HG02840 (cell line): ENCODE measurements around the gene C14orf119.

Source experiments
- ATAC-seq: cut with Tn5 transposase; IDR thresholded peaks from one replicate; pipeline ENCODE4 v1.9.1; 2021; ENCODE audit warnings: mild to moderate bottlenecking, moderate library complexity, moderate number of reproducible peaks; ENCODE audit not compliant: unreplicated experiment, low FRiP score

C14orf119 gene

DNA sequence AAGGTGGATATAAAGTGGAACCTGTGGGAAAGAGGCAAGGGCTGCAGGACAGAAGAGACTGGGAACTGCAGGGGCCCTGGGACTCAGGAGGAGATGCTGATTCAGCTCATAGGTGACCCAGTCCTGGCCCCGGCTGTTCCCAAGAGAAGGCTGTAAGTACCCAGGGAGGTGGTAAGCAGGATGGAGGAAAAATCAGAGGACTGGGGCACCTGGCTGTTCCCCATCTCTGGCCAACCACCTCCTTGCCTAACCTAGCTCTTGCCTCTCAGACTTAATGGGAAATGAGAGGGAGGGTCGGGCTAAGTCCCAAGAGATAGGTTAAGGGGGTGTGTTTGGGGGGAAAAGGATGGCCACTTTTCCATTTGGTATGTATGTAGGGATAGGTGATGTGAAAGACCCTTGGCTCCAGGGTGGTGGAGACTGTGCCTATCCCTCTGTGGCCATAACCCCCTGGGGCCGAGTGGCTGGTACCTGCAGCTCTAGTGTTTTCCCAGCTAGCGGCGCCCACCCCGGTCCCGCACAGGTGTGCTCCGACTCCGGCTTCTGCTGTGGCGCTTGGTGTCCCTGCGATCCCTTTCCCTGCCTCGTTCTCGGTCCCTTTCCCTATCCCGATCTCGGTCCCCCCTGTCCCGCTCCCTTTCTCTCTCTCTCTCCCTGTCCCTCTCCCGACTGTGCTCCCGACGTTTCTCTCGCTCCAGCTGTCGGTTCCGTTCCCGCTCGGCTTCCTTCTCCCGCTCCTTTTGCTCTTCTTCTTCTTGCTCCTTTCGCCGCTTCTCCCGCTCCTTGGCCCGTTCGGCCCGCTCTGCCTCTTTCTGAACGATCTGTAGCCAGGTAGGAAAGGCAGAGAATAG, 36.4 kb upstream of the C14orf119 start:
- ATAC-seq, result no peak

DNA sequence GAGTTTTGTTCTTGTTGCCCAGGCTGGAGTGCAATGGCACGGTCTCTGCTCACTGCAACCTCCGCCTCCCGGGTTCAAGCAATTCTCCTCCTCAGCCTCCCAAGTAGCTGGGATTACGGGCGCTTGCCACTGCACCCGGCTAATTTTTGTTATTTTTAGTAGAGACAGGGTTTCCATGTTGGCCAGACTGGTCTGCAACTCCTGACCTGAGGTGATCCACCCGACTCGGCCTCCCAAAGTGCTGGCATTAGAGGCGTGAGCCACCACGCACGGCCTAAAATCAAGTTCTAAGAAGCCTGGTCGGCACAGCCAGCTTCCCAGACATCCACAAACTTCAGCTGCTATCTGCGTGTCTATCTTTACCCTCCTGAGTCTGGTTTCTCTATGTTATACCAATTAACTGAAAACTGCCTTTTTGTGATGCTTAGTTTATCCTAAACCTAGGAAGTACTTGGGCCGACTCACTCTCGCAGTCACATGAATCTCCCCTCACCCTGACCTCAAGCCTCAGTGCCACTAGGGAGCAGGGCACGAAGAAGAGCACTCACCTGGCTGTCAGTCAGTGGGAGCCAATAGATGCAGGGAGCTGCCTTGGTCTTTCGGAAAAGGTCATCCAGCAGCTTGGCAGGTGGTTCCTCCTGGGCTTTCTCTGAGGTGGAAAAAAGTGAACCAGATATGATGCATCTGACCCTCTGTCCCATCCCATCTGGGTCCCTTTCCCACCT, 34.6 kb upstream of the C14orf119 start:
- ATAC-seq, result no peak

GRCh38 chr14:23062002-23062401, 33.3 kb upstream of the C14orf119 start:
- ATAC-seq, result no peak

DNA sequence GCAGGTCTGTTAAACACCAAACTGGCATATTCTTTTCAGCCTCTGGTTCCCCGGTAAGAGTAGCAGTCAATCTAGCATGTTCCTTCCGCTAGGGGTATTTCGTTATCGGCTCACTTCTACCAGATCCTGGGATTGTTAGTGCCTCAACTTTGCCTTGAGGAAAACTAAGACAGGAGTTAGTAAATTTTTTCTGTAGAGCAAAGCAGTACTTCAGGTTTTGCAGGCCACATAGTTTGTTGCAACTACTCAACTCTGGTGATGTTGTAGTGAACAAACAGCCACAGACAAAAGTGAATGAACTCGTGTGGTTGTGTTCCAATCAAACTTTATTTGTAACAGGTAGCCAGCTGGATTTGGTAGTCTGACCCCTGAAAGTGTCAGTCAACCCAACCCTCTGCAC, 31.7 kb upstream of the C14orf119 start:
- no peak for ATAC-seq

DNA sequence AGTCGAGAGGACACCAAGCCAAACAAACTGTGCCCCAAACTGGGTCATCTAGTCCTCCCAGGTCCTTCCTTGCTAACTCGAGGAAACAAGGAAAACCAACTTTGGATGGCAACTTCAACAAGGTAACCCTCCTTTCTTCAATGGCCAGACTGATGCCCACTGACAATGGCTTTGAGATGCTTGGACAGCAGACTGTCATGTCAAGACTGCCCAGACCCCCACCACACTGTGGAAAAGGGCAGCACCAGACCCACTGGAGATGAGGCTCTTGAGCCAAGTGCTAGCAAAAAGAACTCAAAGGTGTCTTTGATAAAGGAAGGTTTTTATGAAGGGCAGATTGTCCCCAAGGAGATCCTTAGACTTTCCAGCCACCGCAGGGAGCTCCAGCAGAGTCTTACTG, 28.9 kb upstream of the C14orf119 start:
- no peak for ATAC-seq

DNA sequence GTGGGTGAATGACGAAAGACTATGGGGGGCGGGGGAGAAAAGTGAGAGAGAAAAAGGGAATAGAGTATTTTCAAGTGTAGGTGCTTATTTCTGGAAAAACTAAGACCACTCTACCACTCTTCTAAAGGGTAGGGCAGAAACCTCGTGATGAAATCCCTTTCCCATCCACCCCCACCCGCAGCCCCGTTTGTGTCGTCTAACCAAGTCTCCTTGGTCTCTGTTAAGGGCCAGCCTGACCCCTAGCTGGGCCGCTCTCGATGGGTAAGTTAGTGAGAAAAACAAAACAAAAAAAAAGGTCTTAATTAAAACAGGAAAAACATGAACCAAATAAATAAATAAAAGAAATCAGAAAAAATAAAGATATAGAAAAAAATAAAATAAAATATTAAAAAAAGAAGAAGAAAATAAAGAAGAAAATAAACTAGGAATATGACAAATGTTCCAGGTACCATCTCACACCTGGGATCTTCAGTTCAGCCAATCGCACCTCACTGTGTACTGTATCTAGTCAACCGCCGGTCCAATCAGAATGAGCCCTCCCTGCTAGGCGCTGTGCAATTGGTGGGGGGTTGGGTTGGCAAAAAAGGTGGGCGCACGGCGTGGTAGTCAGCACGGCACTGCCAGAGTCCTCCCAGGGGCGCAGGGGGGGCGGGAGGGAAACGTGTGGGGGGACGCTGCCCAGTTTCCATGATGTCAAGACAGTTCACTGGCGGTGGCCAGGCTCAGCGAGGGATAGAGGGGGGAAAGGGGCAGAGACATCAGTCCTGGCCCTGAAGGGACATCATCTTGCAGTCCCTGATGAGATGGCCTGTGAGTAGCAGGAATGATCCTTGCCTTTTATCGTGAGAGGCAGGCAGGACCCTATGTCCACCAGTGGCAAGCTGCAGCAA, 28.2 kb upstream of the C14orf119 start:
- ATAC-seq, result no peak

- ATAC-seq, result no peak
These were observed 27.2 kb upstream of the C14orf119 start for GRCh38 chr14:23067847-23068788.

DNA sequence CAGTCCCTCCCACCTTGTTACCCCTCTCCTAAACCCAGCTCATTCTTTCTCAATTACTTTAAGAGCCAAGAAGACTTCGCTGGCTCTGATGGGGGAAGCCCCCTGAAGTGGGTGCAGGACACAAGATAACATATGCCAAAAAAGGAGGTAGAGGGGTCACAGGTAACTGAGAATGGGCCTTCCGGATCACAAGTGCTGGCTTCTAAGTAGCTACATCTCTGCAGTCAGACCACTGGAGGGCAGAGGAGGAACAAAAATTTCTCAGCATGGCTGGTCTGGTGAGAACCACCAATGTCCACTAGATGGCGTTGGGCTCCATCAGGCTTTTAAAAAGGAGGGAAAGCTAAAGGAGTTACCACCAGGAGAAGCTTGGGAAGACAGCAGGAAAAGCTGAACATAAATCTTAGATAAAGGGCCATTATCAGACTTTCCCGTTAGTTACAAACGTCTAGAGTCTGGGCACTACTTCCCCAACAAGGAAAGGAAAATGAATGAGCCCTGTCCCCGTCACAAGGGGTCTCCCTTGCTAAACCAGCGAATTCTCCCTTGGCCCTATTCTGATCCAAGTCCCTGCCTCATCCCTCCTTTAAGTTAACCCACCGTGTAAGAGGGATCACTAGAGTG, 26.4 kb upstream of the C14orf119 start:
- no peak for ATAC-seq

- ATAC-seq, result no peak
These were observed 25.9 kb upstream of the C14orf119 start for GRCh38 chr14:23069413-23069806.

DNA sequence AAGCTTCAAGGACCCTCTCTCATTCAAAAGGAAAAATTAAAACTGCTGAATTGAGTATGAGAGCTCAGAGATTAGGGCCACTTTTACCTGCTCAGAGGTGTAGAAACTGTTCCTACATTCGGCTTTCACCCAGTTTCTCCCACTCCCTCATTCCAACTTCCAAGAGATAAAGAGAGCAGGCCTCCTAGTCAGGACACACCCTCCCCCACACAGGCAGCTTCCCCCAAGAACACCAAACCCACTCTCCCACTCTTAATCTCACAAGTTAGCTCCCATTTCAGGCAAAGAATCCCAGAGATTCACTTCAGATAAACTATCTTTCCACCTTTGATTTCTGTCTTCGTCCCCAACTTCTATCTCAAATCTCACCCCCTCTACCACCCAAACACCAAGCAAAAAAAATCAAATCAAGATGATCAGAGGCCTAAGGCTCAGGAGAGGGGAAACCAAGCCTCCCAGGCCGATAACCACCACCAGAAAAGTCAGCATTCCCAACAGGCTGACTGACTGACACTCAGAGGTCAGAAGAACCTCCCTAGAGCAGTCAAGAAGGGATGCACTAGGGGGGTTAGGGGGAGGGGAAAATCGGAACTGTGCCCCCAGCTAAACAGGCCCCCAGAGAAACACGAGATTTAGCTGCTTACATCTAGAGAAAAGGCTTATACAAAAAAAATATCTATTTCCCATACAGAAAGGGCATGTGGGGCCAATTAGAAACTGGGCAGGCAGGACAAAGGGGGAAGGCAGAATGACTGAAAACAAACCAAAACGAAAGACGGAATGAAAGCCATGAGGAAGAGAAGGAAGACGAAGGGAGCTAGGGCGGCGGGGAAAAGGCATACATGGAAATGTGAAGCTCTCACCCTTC, 24.8 kb upstream of the C14orf119 start:
- no peak for ATAC-seq

GRCh38 chr14:23071244-23071920, 23.9 kb upstream of the C14orf119 start:
- peak; percentile 81 for ATAC-seq

DNA sequence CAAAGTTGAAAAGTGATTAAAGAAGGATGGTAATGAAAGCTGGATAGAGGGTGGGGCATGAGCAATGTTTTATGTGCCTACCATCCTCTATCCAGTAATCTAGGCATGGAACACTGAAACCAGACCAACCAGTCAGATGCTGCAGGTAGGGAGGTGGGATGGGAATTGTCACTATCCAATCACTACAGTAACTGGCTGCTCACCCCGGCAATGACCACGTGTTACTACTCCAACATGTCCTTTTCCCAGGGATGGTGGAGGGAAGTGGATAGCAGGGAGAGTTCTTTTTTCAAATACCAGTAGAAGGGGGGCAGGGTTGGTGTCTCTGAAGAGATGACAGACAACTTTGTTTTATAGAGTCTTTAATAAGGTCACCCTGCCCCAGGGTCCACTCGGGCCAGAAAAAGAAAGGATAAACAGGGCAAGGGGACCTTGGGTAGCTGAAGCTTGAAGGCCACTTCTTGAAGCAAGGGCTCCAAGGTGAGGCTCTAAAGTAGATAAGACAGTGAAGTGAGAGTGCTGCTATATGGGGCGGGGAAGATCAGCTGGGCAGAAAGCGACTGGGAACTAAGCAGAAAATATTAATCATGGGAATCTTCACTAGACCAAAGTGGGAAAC, 23.3 kb upstream of the C14orf119 start:
- no peak for ATAC-seq

DNA sequence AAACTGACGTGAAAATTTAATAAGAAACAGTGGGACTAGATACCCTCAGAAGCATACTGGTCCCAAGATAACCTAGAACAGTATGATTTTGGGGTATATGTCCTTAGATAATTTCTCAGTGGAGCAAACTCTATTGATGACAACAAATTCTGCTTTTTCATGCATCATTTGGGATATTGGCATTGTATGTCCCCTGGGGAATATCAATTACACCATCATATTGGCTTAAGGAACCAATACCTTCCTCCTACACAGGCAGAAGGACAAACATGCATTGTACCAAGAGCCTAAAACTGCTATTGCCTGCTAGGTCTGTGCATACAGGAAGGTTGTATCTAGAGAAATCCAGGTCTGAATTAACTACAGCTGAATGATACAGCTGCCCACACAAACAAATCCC, 20.4 kb upstream of the C14orf119 start:
- no peak for ATAC-seq

- ATAC-seq, result no peak
These were observed 18.4 kb upstream of the C14orf119 start for GRCh38 chr14:23076785-23077408.

GRCh38 chr14:23077962-23078361, 17.3 kb upstream of the C14orf119 start:
- ATAC-seq, result no peak

GRCh38 chr14:23078692-23079116, 16.6 kb upstream of the C14orf119 start:
- ATAC-seq, result no peak

DNA sequence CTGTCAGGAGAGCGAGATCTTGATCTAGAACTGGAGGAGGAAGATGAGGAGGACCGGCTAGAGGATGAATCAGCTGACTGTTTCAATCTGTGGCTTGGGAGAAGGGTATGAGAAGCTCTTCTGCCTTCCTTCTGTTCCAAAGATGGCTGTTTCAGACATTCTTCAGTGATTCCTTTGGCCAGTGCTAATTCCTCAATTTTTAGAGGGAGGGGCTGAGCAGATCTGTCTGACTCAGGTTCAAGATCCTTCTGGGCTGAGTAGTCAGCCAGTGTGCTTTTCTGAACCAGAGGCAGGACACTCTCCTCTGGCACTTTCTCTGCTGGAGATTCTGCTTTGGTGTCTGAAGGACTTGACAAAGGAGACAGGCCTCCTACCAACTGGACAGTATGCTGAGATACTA, 15.6 kb upstream of the C14orf119 start:
- no peak for ATAC-seq
